Pulmonary artery endothelial cell (primary cell): Measurements from ENCODE around the gene DNPEP. TPM values are rescaled to one million over a fixed set of nuclear protein-coding genes. Genes with fewer than 3 reads are reported as not detected.

ENCODE experiments used
- total RNA-seq: library from RNA; depleted of rRNA; stranded (reverse); fragments of >200 nt; gene quantifications from 2 replicates; pipeline ENCODE4 v1.2.3, GENCODE V29; 2014

The DNPEP gene
- total RNA-seq, 1 donor from 2014 or later, result 60.6 TPM

Other genes with a start within 250 kb of the DNPEP start
- 16.4 and 26.3 TPM in 2 replicates for gene NHEJ1, start 227.1 kb downstream of the DNPEP start, total RNA-seq
- 0.59 and 2.2 TPM in 2 replicates for gene SLC23A3, start 217.9 kb downstream of the DNPEP start, total RNA-seq
- gene CNPPD1, start 211.0 kb downstream of the DNPEP start, total RNA-seq, result 18.4 and 24.1 TPM in 2 replicates
- 52.6 and 60.1 TPM in 2 replicates for gene RETREG2, start 209.6 kb downstream of the DNPEP start, total RNA-seq
- 18.8 and 20.2 TPM in 2 replicates for gene ZFAND2B, start 181.1 kb downstream of the DNPEP start, total RNA-seq
- gene ABCB6, start 169.0 kb downstream of the DNPEP start, total RNA-seq, result 20.0 and 69.3 TPM in 2 replicates
- 41.3 and 53.3 TPM in 2 replicates for gene ATG9A, start 158.3 kb downstream of the DNPEP start, total RNA-seq
- gene ANKZF1, start 158.1 kb downstream of the DNPEP start, total RNA-seq, result 18.5 and 22.1 TPM in 2 replicates
- gene GLB1L, start 142.5 kb downstream of the DNPEP start, total RNA-seq, result 5.9 and 8.1 TPM in 2 replicates
- 22.2 and 23.5 TPM in 2 replicates for gene STK16, start 142.4 kb downstream of the DNPEP start, total RNA-seq
- gene TUBA4B, start 134.7 kb downstream of the DNPEP start, total RNA-seq, result not detected in 2 replicates
- gene TUBA4A, start 134.0 kb downstream of the DNPEP start, total RNA-seq, result 14.0 and 29.0 TPM in 2 replicates
- 20.8 and 31.0 TPM in 2 replicates for gene DNAJB2, start 108.5 kb downstream of the DNPEP start, total RNA-seq
- gene PTPRN, start 78.5 kb downstream of the DNPEP start, total RNA-seq, result not detected in 2 replicates
- not detected in 2 replicates for gene RESP18, start 55.2 kb downstream of the DNPEP start, total RNA-seq
- gene DES, start 30.5 kb upstream of the DNPEP start, total RNA-seq, result not detected in 2 replicates
- gene SPEG, start 46.9 kb upstream of the DNPEP start, total RNA-seq, result 0.39 and 1.8 TPM in 2 replicates
- 44.5 and 45.1 TPM in 2 replicates for gene GMPPA, start 111.0 kb upstream of the DNPEP start, total RNA-seq
- not detected in 2 replicates for gene ASIC4, start 126.6 kb upstream of the DNPEP start, total RNA-seq
- gene CHPF, start 155.9 kb upstream of the DNPEP start, total RNA-seq, result 0.35 and 0.86 TPM in 2 replicates
- not detected in 2 replicates for gene TMEM198, start 156.1 kb upstream of the DNPEP start, total RNA-seq
- gene OBSL1, start 183.6 kb upstream of the DNPEP start, total RNA-seq, result 15.6 and 22.2 TPM in 2 replicates
- gene INHA, start 184.4 kb upstream of the DNPEP start, total RNA-seq, result not detected in 2 replicates
- gene STK11IP, start 209.9 kb upstream of the DNPEP start, total RNA-seq, result 6.9 and 15.3 TPM in 2 replicates
- 0.07 and 0.13 TPM in 2 replicates for gene SLC4A3, start 239.7 kb upstream of the DNPEP start, total RNA-seq